ENCODE data around the gene RELN. TPM values are rescaled to one million over a fixed set of nuclear protein-coding genes. Genes with fewer than 3 reads are reported as not detected.

The RELN gene
- total RNA-seq, 1 experiment from 2014 or later: 4.3 TPM

DNA sequence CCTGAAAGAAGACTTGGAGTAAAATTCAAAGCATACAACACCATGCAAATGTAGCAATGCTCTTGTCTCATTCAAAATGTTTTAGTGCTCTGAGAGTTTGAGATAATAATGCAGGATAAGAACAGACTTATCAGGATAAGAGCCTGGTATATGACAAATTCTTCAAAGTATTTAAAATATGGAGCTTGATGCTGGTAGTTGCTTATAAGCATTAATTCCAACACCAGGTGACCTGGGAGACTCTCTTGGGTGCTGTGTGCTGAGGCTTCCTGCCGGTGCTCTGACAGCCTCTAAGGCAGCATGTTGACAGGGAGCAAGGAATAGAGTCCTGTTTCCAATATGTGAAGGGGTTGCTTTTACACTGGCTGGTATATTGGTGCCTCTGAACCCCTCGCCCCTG is 508.7 kb downstream of the RELN start:
- H3K36me3 Mint-ChIP-seq (ENCODE audit: insufficient read depth, unreplicated experiment): no peaks in the 10 kb centered on the region

DNA sequence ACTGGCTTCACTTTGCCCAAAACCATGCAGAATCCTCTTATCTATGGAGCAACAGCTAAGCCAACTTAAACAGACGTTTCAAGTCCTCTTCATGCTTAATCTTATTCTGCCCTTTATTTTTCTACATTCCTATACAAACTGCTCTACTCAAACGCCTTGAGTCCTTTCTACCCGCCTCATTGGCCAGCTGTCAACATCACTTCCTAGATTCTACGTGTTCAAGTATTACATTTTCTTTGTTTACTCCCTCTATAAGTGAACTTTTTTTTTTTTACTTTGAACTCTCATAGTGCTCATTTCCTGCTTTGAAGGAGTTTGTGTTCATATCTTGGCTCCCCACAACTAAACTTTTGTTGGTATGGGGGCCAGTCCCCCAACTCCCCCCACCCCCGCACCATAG is 514.5 kb downstream of the RELN start:
- Mint-ChIP-seq H3K9me3 (ENCODE audit: unreplicated experiment) (no peaks in the 10 kb centered on the region), H3K4me3 (ENCODE audit: unreplicated experiment) (no peak overlapping the region), H3K36me3 (ENCODE audit: insufficient read depth, unreplicated experiment) (no peaks in the 10 kb centered on the region), H3K27ac (ENCODE audit: unreplicated experiment) (no peak overlapping the region), H3K27me3 (ENCODE audit: insufficient read depth, unreplicated experiment) (no peaks in the 10 kb centered on the region), H3K4me1 (ENCODE audit: low read depth, unreplicated experiment) (no peaks in the 10 kb centered on the region)
- no peak for DNase-seq
- TF ChIP-seq, protein P1, sequence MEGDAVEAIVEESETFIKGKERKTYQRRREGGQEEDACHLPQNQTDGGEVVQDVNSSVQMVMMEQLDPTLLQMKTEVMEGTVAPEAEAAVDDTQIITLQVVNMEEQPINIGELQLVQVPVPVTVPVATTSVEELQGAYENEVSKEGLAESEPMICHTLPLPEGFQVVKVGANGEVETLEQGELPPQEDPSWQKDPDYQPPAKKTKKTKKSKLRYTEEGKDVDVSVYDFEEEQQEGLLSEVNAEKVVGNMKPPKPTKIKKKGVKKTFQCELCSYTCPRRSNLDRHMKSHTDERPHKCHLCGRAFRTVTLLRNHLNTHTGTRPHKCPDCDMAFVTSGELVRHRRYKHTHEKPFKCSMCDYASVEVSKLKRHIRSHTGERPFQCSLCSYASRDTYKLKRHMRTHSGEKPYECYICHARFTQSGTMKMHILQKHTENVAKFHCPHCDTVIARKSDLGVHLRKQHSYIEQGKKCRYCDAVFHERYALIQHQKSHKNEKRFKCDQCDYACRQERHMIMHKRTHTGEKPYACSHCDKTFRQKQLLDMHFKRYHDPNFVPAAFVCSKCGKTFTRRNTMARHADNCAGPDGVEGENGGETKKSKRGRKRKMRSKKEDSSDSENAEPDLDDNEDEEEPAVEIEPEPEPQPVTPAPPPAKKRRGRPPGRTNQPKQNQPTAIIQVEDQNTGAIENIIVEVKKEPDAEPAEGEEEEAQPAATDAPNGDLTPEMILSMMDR (IDR thresholded peaks at IDR 0.05; ENCODE audit: insufficient read depth in 1 of 2, low read depth in 1 of 2, low read length in 1 of 2, severe bottlenecking in 1 of 2, unreplicated experiment in 1 of 2): no peak
- no TSS peak for BruUV-seq (replicated peaks)
- no peaks in the 10 kb centered on the region for H3K27me3 ChIP-seq (replicated peaks; ENCODE audit: control insufficient read depth, insufficient read depth, low read length)
- ChIA-PET POLR2A (no interaction called here), CTCF (no interaction called here)
- H3K36me3 ChIP-seq (ENCODE audit: control insufficient read depth, insufficient read depth, low read length): no peaks in the 10 kb centered on the region
- no peaks in the 10 kb centered on the region for H3K9me3 ChIP-seq
- H3K4me1 ChIP-seq: no peaks in the 10 kb centered on the region
- H3K4me3 ChIP-seq (ENCODE audit: low read depth, low read length): no peak overlapping the region
- intact Hi-C loops (cut with micrococcal nuclease; ENCODE audit: unreplicated experiment): no loop called here

More for the DNA sequence above, 508.7 kb downstream of the RELN start:
- Histone ChIP-seq H3K4me1 (no peaks in the 10 kb centered on the region), H3K9me3 (no peaks in the 10 kb centered on the region), H3K36me3 (ENCODE audit: control insufficient read depth, insufficient read depth, low read length) (no peaks in the 10 kb centered on the region), H3K4me3 (ENCODE audit: low read depth, low read length) (no peak overlapping the region), H3K27me3 (replicated peaks; ENCODE audit: control insufficient read depth, insufficient read depth, low read length) (no peaks in the 10 kb centered on the region)
- CTCF ChIA-PET: no interaction called here
- intact Hi-C loops (cut with micrococcal nuclease; ENCODE audit: unreplicated experiment): no loop called here
- DNase-seq: no peak
- no TSS peak for BruUV-seq (replicated peaks)
- H3K27ac Mint-ChIP-seq (ENCODE audit: unreplicated experiment): no peak overlapping the region
- POLR2A ChIA-PET: no interaction called here
- no peaks in the 10 kb centered on the region for H3K9me3 Mint-ChIP-seq (ENCODE audit: unreplicated experiment)
- no peak overlapping the region for H3K4me3 Mint-ChIP-seq (ENCODE audit: unreplicated experiment)
- H3K4me1 Mint-ChIP-seq (ENCODE audit: low read depth, unreplicated experiment): no peaks in the 10 kb centered on the region
- TF ChIP-seq, protein P1 (IDR thresholded peaks at IDR 0.05; ENCODE audit: insufficient read depth in 1 of 2, low read depth in 1 of 2, low read length in 1 of 2, severe bottlenecking in 1 of 2, unreplicated experiment in 1 of 2): no peak
- no peaks in the 10 kb centered on the region for H3K27me3 Mint-ChIP-seq (ENCODE audit: insufficient read depth, unreplicated experiment)

DNA sequence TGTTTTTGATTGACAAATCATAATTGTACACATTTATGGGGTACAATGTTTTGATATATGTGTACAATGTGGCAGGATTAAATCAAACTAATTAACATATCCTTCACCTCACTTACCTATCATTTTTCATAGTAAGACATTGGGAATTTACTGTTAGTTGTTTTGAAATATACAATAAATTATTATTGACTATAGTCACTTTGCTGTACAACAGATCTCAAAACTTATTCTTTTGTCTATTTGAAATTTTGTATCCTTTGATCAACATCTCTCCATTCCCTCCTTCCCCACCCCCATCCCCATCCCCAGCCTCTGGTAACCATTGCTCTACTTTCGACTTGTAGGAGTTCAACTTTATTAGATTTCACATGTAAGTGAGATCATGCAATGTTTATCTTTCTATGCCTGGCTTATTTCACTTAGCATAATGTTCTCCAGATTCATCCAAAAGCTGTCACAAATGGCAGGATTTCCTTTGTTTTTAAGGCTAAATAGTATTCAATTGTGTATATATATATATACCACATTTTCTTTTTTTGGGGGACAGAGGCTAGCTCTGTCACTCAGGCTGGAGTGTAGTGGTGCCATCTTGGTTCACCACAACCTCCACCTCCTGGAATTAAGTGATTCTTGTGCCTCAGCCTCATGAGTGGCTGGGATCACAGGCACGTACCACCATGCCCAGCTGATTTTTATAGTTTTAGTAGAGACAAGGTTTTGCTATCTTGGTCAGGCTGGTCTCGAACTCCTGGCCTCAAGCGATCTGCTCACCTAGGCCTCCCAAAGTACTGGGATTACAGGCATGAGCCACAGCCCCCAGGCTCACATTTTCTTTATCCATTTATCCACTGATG is 520.1 kb downstream of the RELN start:
- Histone ChIP-seq H3K36me3 (ENCODE audit: control insufficient read depth, insufficient read depth, low read length) (no peaks in the 10 kb centered on the region), H3K4me1 (no peaks in the 10 kb centered on the region), H3K4me3 (ENCODE audit: low read depth, low read length) (no peak overlapping the region), H3K27me3 (replicated peaks; ENCODE audit: control insufficient read depth, insufficient read depth, low read length) (no peaks in the 10 kb centered on the region; the same call in 1 of the 2 replicates), H3K9me3 (no peaks in the 10 kb centered on the region)
- Mint-ChIP-seq H3K27ac (ENCODE audit: unreplicated experiment) (no peak overlapping the region), H3K4me3 (ENCODE audit: unreplicated experiment) (no peak overlapping the region), H3K4me1 (ENCODE audit: low read depth, unreplicated experiment) (peaks cover 6% of the 10 kb centered on the region), H3K27me3 (ENCODE audit: insufficient read depth, unreplicated experiment) (no peaks in the 10 kb centered on the region), H3K36me3 (ENCODE audit: insufficient read depth, unreplicated experiment) (no peaks in the 10 kb centered on the region), H3K9me3 (ENCODE audit: unreplicated experiment) (no peaks in the 10 kb centered on the region)
- intact Hi-C loops (cut with micrococcal nuclease; ENCODE audit: unreplicated experiment): no loop called here
- CTCF ChIA-PET: no interaction called here
- TF ChIP-seq, protein P1 (IDR thresholded peaks at IDR 0.05; ENCODE audit: insufficient read depth in 1 of 2, low read depth in 1 of 2, low read length in 1 of 2, severe bottlenecking in 1 of 2, unreplicated experiment in 1 of 2): no peak
- DNase-seq: no peak
- BruUV-seq (replicated peaks): no TSS peak
- POLR2A ChIA-PET: no interaction called here
